Measurements from ENCODE around the gene RPS6KA5. TPM values are rescaled to one million over a fixed set of nuclear protein-coding genes. Genes with fewer than 3 reads are reported as not detected.

Gene RPS6KA5
- total RNA-seq, 1 donor from 2014 or later: 0.65 TPM

GRCh38 chr14:90893510-90893909 lies 166.9 kb downstream of the RPS6KA5 start:
- Mint-ChIP-seq H3K4me3 (ENCODE audit: unreplicated experiment) (no peak overlapping the region), H3K4me1 (ENCODE audit: low read depth) (peaks cover 3% of the 10 kb centered on the region), H3K27me3 (ENCODE audit: low read depth) (no peaks in the 10 kb centered on the region), H3K27ac (ENCODE audit: unreplicated experiment) (no peak overlapping the region), H3K9me3 (ENCODE audit: low read depth) (no peaks in the 10 kb centered on the region), H3K36me3 (ENCODE audit: low read depth) (no peaks in the 10 kb centered on the region)
- DNase-seq (ENCODE audit: low spot score): no peak
- TF ChIP-seq CTCF (IDR thresholded peaks at IDR 0.05): no peak

- no peak for DNase-seq (ENCODE audit: low spot score)
- no peak for TF ChIP-seq CTCF (IDR thresholded peaks at IDR 0.05)
- no peaks in the 10 kb centered on the region for H3K27me3 Mint-ChIP-seq (ENCODE audit: low read depth)
- no peak overlapping the region for H3K4me3 Mint-ChIP-seq (ENCODE audit: unreplicated experiment)
- H3K36me3 Mint-ChIP-seq (ENCODE audit: low read depth): no peaks in the 10 kb centered on the region
- H3K4me1 Mint-ChIP-seq (ENCODE audit: low read depth): peaks cover 3% of the 10 kb centered on the region
- no peak overlapping the region for H3K27ac Mint-ChIP-seq (ENCODE audit: unreplicated experiment)
- H3K9me3 Mint-ChIP-seq (ENCODE audit: low read depth): no peaks in the 10 kb centered on the region
Observed at GRCh38 chr14:90892970-90893369, 167.5 kb downstream of the RPS6KA5 start.

- no peaks in the 10 kb centered on the region for H3K36me3 Mint-ChIP-seq (ENCODE audit: low read depth)
- no peak for TF ChIP-seq CTCF (IDR thresholded peaks at IDR 0.05)
- H3K27ac Mint-ChIP-seq (ENCODE audit: unreplicated experiment): no peak overlapping the region
- H3K9me3 Mint-ChIP-seq (ENCODE audit: low read depth): no peaks in the 10 kb centered on the region
- no peak overlapping the region for H3K4me3 Mint-ChIP-seq (ENCODE audit: unreplicated experiment)
- H3K27me3 Mint-ChIP-seq (ENCODE audit: low read depth): no peaks in the 10 kb centered on the region
- no peak for DNase-seq (ENCODE audit: low spot score)
- peaks cover 3% of the 10 kb centered on the region for H3K4me1 Mint-ChIP-seq (ENCODE audit: low read depth)
Observed at GRCh38 chr14:90891326-90891725, 169.1 kb downstream of the RPS6KA5 start.

GRCh38 chr14:90890322-90891020 lies 170.0 kb downstream of the RPS6KA5 start:
- Mint-ChIP-seq H3K4me1 (ENCODE audit: low read depth) (peaks cover 3% of the 10 kb centered on the region), H3K36me3 (ENCODE audit: low read depth) (no peaks in the 10 kb centered on the region), H3K27ac (ENCODE audit: unreplicated experiment) (no peak overlapping the region), H3K9me3 (ENCODE audit: low read depth) (no peaks in the 10 kb centered on the region), H3K4me3 (ENCODE audit: unreplicated experiment) (no peak overlapping the region), H3K27me3 (ENCODE audit: low read depth) (no peaks in the 10 kb centered on the region)
- TF ChIP-seq CTCF (IDR thresholded peaks at IDR 0.05): no peak
- DNase-seq (ENCODE audit: low spot score): no peak

GRCh38 chr14:90886297-90886815 lies 174.1 kb downstream of the RPS6KA5 start:
- Mint-ChIP-seq H3K27me3 (ENCODE audit: low read depth) (no peaks in the 10 kb centered on the region), H3K4me3 (ENCODE audit: unreplicated experiment) (no peak overlapping the region), H3K4me1 (ENCODE audit: low read depth) (no peaks in the 10 kb centered on the region), H3K9me3 (ENCODE audit: low read depth) (peaks cover 17% of the 10 kb centered on the region), H3K36me3 (ENCODE audit: low read depth) (peaks cover 6% of the 10 kb centered on the region), H3K27ac (ENCODE audit: unreplicated experiment) (no peak overlapping the region)
- no peak for DNase-seq (ENCODE audit: low spot score)
- TF ChIP-seq CTCF (IDR thresholded peaks at IDR 0.05): no peak

Data from chondrocyte (in vitro differentiated cells).